MM.1S (cell line): ENCODE results near the gene MARCO.

Experiments used
- DNase-seq: peaks from one replicate; pipeline ENCODE4 v3.0.0-alpha.2; 2015
- H2AFZ ChIP-seq: fragments of 300-600 bp; sonication (generic); 2 replicates; pipeline ENCODE4 v1.6.0; 2016; ENCODE audit warnings: antibody characterized with exemption, low read length
- H3F3A ChIP-seq: fragments of 300-600 bp; sonication (generic); 2 replicates; pipeline ENCODE4 v1.6.1; 2016; ENCODE audit warnings: mild to moderate bottlenecking, antibody characterized with exemption, low read length, moderate library complexity, mixed read lengths; ENCODE audit not compliant: insufficient read depth
- H3K27ac ChIP-seq: fragments of 300-600 bp; sonication (generic); 2 replicates; pipeline ENCODE4 v1.5.1; 2016; ENCODE audit warnings: mild to moderate bottlenecking, low read length
- H3K27me3 ChIP-seq: fragments of 300-600 bp; sonication (generic); replicated peaks from 2 replicates; pipeline ENCODE4 v1.6.0; 2016; ENCODE audit warnings: low read length; ENCODE audit not compliant: insufficient read depth
- H3K36me3 ChIP-seq: fragments of 300-600 bp; sonication (generic); replicated peaks from 2 replicates; pipeline ENCODE4 v1.6.1; 2016; ENCODE audit warnings: mild to moderate bottlenecking, low read length, mixed read lengths; ENCODE audit not compliant: insufficient read depth
- H3K4me1 ChIP-seq: fragments of 300-600 bp; sonication (generic); 2 replicates; pipeline ENCODE4 v1.6.1; 2016; ENCODE audit warnings: low read length, mixed read lengths
- H3K4me2 ChIP-seq: fragments of 300-600 bp; sonication (generic); 2 replicates; pipeline ENCODE4 v1.6.0; 2016; ENCODE audit warnings: low read depth, low read length
- H3K4me3 ChIP-seq: fragments of 300-600 bp; sonication (generic); 2 replicates; pipeline ENCODE4 v1.5.1; 2016; ENCODE audit warnings: low read length, mixed read lengths
- H3K79me2 ChIP-seq: fragments of 300-600 bp; sonication (generic); 2 replicates; pipeline ENCODE4 v1.6.1; 2016; ENCODE audit warnings: mixed run types, low read length, mixed read lengths
- H3K9ac ChIP-seq: fragments of 300-600 bp; sonication (generic); 2 replicates; pipeline ENCODE4 v1.6.1; 2016; ENCODE audit warnings: low read length, mixed read lengths
- H3K9me2 ChIP-seq: fragments of 300-600 bp; sonication (generic); replicated peaks from 2 replicates; pipeline ENCODE4 v1.6.1; 2016; ENCODE audit warnings: mild to moderate bottlenecking, low read length, mixed read lengths; ENCODE audit not compliant: insufficient read depth
- H3K9me3 ChIP-seq: fragments of 300-600 bp; sonication (generic); replicated peaks from 2 replicates; pipeline ENCODE4 v1.6.1; 2016; ENCODE audit warnings: mild to moderate bottlenecking, low read length, mixed read lengths; ENCODE audit not compliant: insufficient read depth
- H4K20me1 ChIP-seq: fragments of 300-600 bp; sonication (generic); 2 replicates; pipeline ENCODE4 v1.6.1; 2016; ENCODE audit warnings: mild to moderate bottlenecking, low read length, moderate library complexity, mixed read lengths; ENCODE audit not compliant: insufficient read depth
- CTCF ChIP-seq: fragments of 300-600 bp; sonication (generic); IDR thresholded peaks from 2 replicates; pipeline ENCODE4 v1.5.1; 2016; ENCODE audit warnings: antibody characterized with exemption, low read length, mixed read lengths
- EZH2 ChIP-seq: fragments of 300-600 bp; sonication (generic); optimal IDR thresholded peaks from 2 replicates; pipeline ENCODE3; 2017; ENCODE audit warnings: low read depth, mild to moderate bottlenecking, antibody characterized with exemption, low read length, mixed read lengths
- EZH2phosphoT487 ChIP-seq: fragments of 300-600 bp; sonication (generic); IDR thresholded peaks from 2 replicates; pipeline ENCODE4 v1.6.1; 2018; ENCODE audit warnings: antibody characterized with exemption, low read length

The MARCO gene

GRCh38 chr2:118906186-118906585 lies 35.8 kb upstream of the MARCO start:
- no peaks in the 10 kb centered on the region for H3K4me1 ChIP-seq

GRCh38 chr2:118907759-118908158 lies 34.2 kb upstream of the MARCO start:
- H3K9ac ChIP-seq = no peak overlapping the region
- no peaks in the 10 kb centered on the region for H3K9me2 ChIP-seq
- no peaks in the 10 kb centered on the region for H3K27me3 ChIP-seq
- H2AFZ ChIP-seq = no peak overlapping the region
- DNase-seq = no peak
- no peak for TF ChIP-seq CTCF
- TF ChIP-seq EZH2phosphoT487 = no peak
- TF ChIP-seq EZH2 = no peak
- no peaks in the 10 kb centered on the region for H3K4me1 ChIP-seq
- no peak overlapping the region for H3K27ac ChIP-seq
- no peaks in the 10 kb centered on the region for H3K9me3 ChIP-seq
- H3K4me3 ChIP-seq = no peak overlapping the region
- no peaks in the 10 kb centered on the region for H3K36me3 ChIP-seq
- H3K79me2 ChIP-seq = no peaks in the 10 kb centered on the region
- H3K4me2 ChIP-seq = no peak overlapping the region
- H4K20me1 ChIP-seq = no peaks in the 10 kb centered on the region
- no peaks in the 10 kb centered on the region for H3F3A ChIP-seq

More at GRCh38 chr2:118906186-118906585, 35.8 kb upstream of the MARCO start:
- Histone ChIP-seq H3K9ac (no peak overlapping the region), H3F3A (no peaks in the 10 kb centered on the region), H3K27ac (no peak overlapping the region), H2AFZ (no peak overlapping the region), H3K9me3 (no peaks in the 10 kb centered on the region), H3K9me2 (no peaks in the 10 kb centered on the region), H3K27me3 (no peaks in the 10 kb centered on the region), H4K20me1 (no peaks in the 10 kb centered on the region), H3K4me2 (no peak overlapping the region), H3K36me3 (no peaks in the 10 kb centered on the region), H3K4me3 (no peak overlapping the region), H3K79me2 (no peaks in the 10 kb centered on the region)
- no peak for DNase-seq
- TF ChIP-seq EZH2 (no peak), CTCF (no peak), EZH2phosphoT487 (no peak)

- Histone ChIP-seq H3K36me3 (no peaks in the 10 kb centered on the region), H3K9me3 (no peaks in the 10 kb centered on the region), H3K27ac (no peak overlapping the region), H3K4me1 (no peaks in the 10 kb centered on the region), H3K9me2 (no peaks in the 10 kb centered on the region), H4K20me1 (no peaks in the 10 kb centered on the region), H3K9ac (no peak overlapping the region), H3K4me2 (no peak overlapping the region), H3K79me2 (no peaks in the 10 kb centered on the region), H2AFZ (no peak overlapping the region), H3K27me3 (no peaks in the 10 kb centered on the region), H3K4me3 (no peak overlapping the region), H3F3A (no peaks in the 10 kb centered on the region)
- TF ChIP-seq CTCF = no peak
- TF ChIP-seq EZH2 = no peak
- no peak for TF ChIP-seq EZH2phosphoT487
- no peak for DNase-seq
Measured at GRCh38 chr2:118909191-118909590, 32.8 kb upstream of the MARCO start.
